C4-2B (cell line): Measurements from ENCODE around the gene PVRIG.

Experiments
- CTCF ChIP-seq: fragments of 450-650 bp; conservative IDR thresholded peaks from 2 replicates; pipeline ENCODE4 v1.5.1; 2017; ENCODE audit warnings: mild to moderate bottlenecking
- ZFX ChIP-seq: fragments of 450-650 bp; IDR thresholded peaks from 2 replicates; pipeline ENCODE4 v1.6.1; 2017

- no peak for TF ChIP-seq CTCF
- TF ChIP-seq ZFX, result no peak
These were observed 44.3 kb upstream of the PVRIG start for GRCh38 chr7:100175296-100175935.
